Right lobe of liver (tissue), 4 donors: Measurements from ENCODE around the gene PEX3.

Experiments
- CTCF ChIP-seq, 4 donors: fragments of 200-600 bp in 3 of 4; fragments of 450-650 bp in 1 of 4; IDR thresholded peaks; one replicate each; pipeline versions ENCODE4 v1.5.1 to v1.8.0; 2016 to 2022; ENCODE audit warnings: antibody characterized with exemption in 4 of 4, mild to moderate bottlenecking in 2 of 4
- POLR2A ChIP-seq: fragments of 450-650 bp; IDR thresholded peaks from one replicate; pipeline ENCODE4 v1.6.1; 2017; ENCODE audit warnings: antibody characterized with exemption, mild to moderate bottlenecking
- donor health status: DM: no; HTN: no; CAD: no.
- donor health status: DM: no; HTN: no; CAD: no.
- donor health status: DM: no; HTN: yes; CAD: no.

GRCh38 chr6:143504369-143504768, 53.8 kb downstream of the PEX3 start:
- TF ChIP-seq POLR2A: no peak
- no peak for TF ChIP-seq CTCF (IDR thresholded peaks at IDR 0.05)
